ENCODE data around the gene CNBP.
"Not testable (repeated sequence)": the region's sequence is repeated elsewhere in the genome, so short reads cannot be mapped to it uniquely, and the experiment has no call there.

- not testable (repeated sequence) for TF ChIP-seq ZNF565 (CRISPR knock-in tag; conservative IDR thresholded peaks at IDR 0.05; ENCODE audit: low read depth); ZNF8 (CRISPR knock-in tag; IDR thresholded peaks at IDR 0.05); ZC3H10 (CRISPR knock-in tag; IDR thresholded peaks at IDR 0.05); ARNTL (CRISPR knock-in tag; IDR thresholded peaks at IDR 0.05; ENCODE audit: borderline replicate concordance, low read depth); SNAI2 (CRISPR knock-in tag; IDR thresholded peaks at IDR 0.05)
- TF ChIP-seq, protein P1, sequence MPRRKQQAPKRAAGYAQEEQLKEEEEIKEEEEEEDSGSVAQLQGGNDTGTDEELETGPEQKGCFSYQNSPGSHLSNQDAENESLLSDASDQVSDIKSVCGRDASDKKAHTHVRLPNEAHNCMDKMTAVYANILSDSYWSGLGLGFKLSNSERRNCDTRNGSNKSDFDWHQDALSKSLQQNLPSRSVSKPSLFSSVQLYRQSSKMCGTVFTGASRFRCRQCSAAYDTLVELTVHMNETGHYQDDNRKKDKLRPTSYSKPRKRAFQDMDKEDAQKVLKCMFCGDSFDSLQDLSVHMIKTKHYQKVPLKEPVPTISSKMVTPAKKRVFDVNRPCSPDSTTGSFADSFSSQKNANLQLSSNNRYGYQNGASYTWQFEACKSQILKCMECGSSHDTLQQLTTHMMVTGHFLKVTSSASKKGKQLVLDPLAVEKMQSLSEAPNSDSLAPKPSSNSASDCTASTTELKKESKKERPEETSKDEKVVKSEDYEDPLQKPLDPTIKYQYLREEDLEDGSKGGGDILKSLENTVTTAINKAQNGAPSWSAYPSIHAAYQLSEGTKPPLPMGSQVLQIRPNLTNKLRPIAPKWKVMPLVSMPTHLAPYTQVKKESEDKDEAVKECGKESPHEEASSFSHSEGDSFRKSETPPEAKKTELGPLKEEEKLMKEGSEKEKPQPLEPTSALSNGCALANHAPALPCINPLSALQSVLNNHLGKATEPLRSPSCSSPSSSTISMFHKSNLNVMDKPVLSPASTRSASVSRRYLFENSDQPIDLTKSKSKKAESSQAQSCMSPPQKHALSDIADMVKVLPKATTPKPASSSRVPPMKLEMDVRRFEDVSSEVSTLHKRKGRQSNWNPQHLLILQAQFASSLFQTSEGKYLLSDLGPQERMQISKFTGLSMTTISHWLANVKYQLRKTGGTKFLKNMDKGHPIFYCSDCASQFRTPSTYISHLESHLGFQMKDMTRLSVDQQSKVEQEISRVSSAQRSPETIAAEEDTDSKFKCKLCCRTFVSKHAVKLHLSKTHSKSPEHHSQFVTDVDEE (CRISPR knock-in tag; IDR thresholded peaks at IDR 0.05) = not testable (repeated sequence)
These were observed 6.1 kb upstream of the CNBP start for GRCh38 chr3:129189793-129190192.

Data from SK-N-SH treated with all-trans-retinoic acid at 6 μM for 48 hours (cell line).